Measurements from ENCODE around the gene SPTBN4.
"Not testable (repeated sequence)": the region's sequence is repeated elsewhere in the genome, so short reads cannot be mapped to it uniquely, and the experiment has no call there.

SPTBN4 gene

DNA sequence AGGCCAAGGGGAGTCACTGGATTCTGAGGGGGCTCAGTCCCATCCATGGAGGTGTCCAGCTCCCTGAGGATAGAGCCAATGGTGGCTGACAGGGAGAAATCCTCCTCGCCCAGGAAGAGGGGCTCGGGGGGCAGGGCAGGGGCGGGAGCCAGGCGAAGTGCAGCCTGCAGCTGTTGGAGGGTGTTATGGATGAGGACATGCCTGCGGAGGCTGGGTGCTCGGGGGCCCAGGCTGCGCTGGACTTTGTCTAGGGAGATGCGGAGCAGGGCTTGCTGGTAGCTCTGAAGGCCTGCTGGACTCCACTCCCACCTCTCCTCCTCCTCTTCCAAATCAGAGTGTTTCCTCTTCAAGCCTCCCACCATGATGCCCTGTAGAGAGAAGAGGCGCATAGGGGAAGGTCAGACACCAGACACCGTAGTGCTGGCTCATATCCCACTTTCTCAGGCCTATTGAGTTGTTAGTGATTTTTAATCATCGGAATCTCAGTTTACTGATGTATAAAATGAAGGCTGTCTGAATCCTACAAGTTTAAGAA lies 25.0 kb upstream of the SPTBN4 start:
- DNase-seq (ENCODE audit: low read depth in 2 of 2) = no peak

DNA sequence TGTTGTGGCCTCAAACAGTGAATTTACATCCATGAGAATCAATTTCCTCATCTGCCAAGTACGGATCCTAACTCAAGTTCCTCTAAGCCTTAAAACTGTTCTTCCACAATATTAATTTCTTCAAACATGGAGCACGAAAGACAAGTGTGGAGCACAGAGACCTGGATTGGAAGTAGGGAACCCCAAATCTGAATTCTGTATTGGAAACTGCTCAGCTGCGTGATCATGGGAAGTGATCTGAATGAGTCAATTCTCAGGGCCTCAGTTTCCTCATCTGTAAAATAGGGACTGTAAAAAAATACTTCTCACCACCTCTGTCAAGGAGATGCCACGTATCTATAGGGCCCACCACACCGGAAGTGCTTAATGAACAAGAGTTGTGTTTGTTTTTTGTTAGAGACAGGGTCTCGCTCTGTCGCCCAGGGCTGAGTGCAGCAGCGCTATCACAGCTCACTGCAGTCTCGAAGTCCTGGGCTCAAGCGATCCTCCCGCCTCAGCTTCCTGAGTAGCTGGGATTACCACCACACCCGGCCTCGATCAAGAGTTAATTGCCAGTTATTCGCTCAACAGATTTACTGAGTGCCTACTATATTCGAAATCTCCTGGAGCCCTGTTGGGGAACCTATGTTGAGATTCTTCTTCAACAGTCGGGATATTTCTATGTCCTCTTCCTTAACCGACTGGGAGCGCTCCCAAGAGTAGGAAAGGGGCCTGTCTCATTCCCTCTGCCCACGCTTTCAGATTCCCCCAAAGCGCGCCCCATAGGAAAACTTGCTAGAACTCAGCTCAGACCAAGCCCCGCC lies 24.3 kb upstream of the SPTBN4 start:
- DNase-seq (ENCODE audit: low read depth in 2 of 2) = no peak

DNA sequence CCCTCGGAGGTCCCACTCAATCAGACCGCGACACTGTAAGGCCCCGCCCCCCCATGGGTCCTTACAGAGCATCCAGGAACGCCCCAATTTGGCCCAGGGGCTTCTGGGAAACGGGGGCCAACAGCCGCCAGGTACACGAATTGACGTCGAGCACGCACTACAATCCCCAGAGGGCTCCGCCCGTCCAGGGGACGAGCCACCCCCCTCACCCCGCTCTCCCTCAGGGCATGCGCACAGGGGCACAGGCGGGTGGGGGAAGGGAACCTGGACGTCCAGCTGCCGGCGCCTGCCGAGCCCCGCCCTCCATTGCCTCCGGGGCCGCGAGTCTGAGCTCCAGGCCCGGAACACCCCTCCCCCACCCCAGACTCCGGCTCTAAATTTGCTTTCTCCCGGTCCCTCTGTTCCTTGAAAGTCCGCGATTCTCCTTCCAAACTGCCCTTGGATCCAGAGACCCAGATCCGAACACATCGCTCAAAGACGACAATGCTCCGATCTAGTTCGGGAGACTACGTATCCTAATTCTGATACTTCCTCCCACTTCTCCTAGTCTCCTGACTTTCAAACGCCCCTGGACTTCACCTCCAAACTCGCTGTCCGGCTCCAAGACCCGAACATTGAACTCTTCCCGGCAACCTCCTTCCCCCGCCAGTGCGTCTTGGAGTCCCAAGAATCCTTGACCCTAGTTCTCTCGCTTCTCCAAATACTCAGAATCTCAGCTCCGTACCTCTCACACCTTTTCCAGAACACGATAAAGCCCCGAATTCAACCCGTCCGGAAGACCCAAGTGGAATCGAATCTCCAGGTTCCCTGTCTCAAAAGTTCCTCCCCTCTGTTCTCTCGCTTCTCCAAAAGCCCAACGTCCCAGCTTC lies 23.4 kb upstream of the SPTBN4 start:
- DNase-seq (ENCODE audit: low read depth in 2 of 2) = peak; percentile 99

DNA sequence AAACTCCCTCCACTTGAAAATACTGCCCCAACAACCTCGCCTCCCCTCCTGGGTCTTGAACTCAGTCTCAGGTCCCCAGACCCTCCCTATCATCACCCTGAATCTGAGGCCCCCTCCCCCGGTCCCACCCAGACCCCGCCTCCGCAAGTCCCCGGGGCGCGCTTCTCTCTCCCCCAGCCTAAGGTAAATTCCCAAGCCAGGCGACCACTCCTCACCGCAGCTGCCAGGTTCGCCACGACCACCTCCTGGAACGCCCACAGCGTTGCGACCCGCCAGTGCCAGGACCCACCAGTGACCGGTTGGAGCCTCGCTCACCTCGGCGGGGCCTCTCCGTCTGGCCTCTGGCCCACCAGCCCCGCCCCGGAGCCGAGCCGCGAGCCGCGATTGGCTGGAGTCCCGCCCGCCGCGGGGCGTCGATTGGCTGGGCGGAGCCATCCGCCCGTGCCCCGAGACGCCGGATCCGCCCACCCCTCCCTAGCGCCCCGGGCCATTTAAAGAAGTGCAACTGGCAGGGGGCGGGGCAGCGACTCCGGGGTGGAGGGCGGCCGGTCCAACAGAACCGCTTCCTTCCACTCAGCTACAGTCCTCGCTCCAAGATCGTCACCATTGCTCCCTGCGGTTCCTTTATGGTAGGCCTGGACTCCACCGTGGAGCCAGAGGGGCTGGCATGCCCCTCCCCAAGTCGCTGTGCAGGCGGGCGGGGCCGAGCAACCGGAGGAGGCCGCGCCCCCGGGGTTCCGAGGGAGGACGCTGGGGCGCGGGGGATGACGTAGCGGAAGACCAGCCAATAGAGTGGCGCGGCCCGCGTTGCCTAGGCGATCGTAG lies 22.6 kb upstream of the SPTBN4 start, which contains the start of gene SERTAD3:
SERTAD3 (minus strand) TSS at position 336 of the 825 bp plus-strand sequence. CDS start 2,255 bp downstream, outside the sequence.
- DNase-seq (ENCODE audit: low read depth in 2 of 2) = peak; percentile 95 to 96

DNA sequence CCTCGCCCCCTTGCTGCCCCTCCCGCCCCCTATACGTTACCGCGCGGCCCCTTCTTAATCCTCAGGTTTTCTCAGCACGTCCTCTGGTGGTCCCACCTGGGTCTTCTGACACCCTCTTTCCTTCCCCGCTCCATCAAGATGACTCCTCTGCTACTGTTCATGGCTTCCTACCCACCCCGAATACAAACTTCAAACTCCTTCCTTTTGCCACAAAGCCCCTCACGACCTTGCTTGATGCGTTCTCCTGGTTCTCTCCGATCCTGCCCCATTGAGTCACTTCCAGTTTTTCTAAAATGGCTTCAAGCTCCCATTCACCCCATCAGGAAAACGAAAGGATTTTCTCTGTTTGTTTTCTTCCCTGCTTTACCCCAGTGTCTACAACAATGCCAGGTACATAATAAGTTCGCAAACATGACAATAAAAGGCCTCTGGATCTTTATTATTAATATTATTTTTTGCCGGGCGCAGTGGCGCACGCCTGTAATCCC lies 21.9 kb upstream of the SPTBN4 start:
- no peak for DNase-seq (ENCODE audit: low read depth in 2 of 2)

DNA sequence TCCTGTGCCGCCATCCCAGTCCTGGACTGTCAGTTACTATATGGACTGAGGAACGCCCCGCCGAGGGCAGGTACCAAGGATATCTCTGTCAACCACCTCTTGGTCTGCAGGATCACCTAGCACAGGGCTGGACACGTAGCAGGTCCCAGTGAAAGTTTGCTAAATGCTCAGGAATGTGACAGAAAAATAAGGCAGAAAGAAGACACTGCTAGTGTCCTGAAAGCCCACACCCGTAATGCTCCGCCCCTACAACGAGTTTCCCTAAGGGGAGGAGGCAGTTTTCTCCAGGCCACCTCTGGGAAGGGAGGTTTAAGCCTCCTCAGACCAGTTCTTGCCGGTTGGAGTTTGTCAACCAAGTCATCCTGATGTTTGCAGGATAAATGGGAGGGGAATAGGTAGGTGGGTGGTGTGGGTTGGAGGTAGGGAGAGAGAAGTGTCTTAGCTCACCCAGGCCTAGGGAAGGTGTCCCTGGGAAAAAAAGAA lies 21.0 kb upstream of the SPTBN4 start:
- no peak for DNase-seq (ENCODE audit: low read depth in 2 of 2)

- no peak for DNase-seq (ENCODE audit: low read depth in 2 of 2)
These were observed 20.5 kb upstream of the SPTBN4 start for GRCh38 chr19:40446263-40446784.

GRCh38 chr19:40449506-40449905 lies 17.3 kb upstream of the SPTBN4 start:
- no peak for DNase-seq (ENCODE audit: low read depth in 2 of 2)

DNA sequence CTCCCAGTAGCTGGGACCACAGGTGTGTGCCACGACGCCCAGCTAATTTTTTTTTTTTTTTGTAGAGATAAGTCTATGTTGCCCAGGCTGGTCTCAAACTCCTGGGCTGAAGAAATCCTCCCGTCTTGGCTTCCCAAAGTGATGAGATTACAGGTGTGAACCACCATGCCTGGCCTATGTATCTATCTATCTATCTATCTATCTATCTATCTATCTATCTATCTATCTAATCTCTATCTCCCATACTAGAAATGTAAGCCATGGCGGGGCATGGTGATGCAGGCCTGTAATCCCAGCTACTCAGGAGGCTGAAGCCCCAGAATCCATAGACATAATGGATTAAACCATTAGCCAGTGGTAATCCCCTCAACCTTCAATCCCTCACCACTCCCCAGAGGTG lies 16.1 kb upstream of the SPTBN4 start:
- no peak for DNase-seq (ENCODE audit: low read depth in 2 of 2)

GRCh38 chr19:40452016-40452415 lies 14.8 kb upstream of the SPTBN4 start:
- no peak for DNase-seq (ENCODE audit: low read depth in 2 of 2)

DNA sequence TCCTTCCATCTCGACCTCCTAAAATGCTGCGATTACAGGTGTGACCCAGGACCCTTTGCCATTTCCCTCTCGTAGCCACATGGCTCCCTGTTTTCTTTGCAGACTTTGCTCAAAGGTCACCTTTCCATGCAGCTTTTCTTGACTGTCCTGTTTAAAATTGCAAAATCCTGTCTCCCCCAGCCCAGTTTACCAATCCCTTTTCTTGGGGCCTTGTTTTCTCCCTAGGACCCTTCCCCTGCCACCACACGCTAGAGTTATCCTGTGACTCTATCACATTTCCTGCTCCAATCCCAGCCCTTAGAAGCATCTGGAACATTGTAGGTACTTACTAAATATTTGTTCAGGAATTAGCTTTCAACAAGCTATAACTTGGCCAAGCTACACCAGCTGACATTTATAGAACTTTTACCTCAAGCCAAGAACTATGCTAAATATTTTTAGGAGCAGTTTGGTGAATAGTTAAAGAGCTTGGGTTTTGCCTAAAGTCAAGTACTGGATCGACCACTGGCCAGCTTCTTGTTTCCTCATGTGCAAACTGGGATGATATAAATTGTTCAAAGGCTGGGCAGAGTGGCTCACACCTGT lies 13.6 kb upstream of the SPTBN4 start:
- no peak for DNase-seq (ENCODE audit: low read depth in 2 of 2)

DNA sequence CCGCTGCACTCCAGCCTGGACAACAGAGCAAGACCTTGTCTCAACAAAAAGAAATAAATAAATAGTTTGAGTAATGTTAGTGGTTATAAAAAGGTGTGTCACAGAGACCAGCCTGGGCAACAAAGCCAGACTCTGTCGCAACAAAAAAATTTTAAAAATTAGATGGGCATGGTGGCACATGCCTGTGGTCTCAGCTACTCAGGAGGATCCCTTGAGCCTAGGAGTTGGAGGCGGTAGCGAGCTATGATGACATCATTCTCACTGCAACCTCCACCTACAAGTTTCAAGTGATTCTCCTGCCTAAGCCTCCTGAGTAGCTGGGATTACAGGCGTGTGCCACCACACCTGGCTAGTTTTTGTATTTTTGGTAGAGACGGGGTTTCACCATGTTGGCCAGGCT lies 12.9 kb upstream of the SPTBN4 start:
- DNase-seq (ENCODE audit: low read depth in 2 of 2) = not testable (repeated sequence)

DNA sequence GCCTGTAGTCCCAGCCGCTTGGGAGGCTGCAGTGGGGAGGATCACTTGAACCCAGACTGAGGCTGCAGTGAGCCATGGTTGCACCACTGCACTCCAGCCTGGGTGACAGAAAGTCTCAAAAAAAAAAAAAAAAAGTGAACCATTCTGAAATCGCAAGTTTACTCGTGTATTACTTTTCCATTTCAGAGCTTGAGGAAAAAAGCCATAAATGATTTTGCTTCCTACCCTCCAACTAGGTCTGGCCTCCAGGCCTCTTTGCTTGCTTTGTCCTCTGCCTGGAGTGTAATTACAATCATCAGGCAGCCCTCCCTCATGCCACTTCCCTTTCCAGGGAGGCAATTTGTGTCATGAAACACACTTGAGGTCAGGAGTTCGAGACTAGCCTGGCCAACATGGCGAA lies 9.8 kb upstream of the SPTBN4 start:
- no peak for DNase-seq (ENCODE audit: low read depth in 2 of 2)

DNA sequence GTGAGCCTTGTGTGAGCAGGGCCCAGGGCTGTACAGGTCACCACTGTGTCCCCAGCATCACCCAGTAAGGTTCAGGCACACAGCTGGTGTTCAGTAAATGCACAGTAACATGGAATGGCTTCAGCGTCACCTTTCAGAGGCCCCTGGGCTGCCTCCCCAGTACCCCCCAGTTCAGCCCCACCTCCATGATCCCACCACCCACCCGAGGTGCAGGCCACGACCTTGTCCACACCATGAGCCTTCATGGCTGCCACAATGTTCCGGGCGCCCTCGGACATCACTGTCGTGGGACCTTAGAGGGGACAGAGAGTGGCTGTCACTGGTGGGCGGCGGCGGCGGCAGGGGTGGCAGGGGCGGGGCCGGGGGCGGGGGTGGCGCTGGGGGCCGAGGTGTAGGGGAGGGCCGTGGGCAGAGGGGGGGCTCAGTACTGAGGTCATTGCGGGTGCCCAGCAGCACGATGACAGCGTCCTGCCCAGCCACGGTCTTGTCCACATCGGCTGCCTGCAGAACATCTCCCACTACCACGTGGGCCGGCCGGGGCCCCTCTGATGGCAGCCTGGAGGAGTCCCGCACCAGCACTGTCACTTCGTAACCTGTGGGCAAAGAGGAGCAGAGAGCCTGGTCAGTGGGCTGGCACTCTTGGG lies 8.7 kb upstream of the SPTBN4 start:
- DNase-seq (ENCODE audit: low read depth in 2 of 2) = no peak

- no peak for DNase-seq (ENCODE audit: low read depth in 2 of 2)
These were observed 8.2 kb upstream of the SPTBN4 start for GRCh38 chr19:40458597-40458974.

DNA sequence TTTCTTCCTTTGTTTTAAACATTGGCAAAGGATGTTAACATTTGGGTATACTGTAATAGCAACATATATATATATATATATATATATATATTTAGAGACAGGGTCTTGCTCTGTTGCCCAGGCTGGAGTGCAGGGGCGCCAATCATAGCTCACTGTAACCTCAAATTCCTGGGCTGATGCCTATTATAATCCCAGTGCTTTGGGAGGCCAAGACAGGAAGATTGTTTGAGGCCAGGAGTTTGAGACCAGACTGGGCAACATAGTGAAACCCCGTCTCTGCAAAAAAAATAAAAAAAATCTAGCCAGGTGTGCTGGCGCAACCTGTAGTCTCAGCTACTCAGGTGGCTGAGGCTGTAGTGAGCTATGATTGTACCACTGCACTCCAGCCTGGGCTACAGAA lies 6.6 kb upstream of the SPTBN4 start:
- no peak for DNase-seq (ENCODE audit: low read depth in 2 of 2)

GRCh38 chr19:40461669-40462221 lies 5.1 kb upstream of the SPTBN4 start:
- DNase-seq (ENCODE audit: low read depth in 2 of 2) = no peak

DNA sequence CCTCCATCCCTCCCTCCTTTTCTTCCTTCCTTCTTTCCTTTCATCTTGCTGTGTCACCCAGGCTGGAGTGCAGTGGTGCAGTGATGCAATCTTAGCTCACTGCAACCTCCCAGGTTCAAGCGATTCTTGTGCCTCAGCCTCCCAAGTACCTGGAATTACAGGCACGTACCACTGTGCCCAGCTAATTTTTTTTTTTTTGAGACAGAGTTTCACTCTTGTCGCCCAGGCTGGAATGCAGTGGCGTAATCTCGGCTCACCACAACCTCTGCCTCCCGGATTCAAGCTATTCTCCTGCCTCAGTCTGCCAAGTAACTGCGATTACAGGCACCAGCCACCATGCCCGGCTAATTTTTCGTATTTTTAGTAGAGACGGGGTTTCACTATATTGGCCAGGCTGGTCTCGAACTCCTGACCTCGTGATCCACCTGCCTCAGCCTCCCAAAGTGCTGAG lies 3.2 kb upstream of the SPTBN4 start:
- not testable (repeated sequence) for DNase-seq (ENCODE audit: low read depth in 2 of 2)

DNA sequence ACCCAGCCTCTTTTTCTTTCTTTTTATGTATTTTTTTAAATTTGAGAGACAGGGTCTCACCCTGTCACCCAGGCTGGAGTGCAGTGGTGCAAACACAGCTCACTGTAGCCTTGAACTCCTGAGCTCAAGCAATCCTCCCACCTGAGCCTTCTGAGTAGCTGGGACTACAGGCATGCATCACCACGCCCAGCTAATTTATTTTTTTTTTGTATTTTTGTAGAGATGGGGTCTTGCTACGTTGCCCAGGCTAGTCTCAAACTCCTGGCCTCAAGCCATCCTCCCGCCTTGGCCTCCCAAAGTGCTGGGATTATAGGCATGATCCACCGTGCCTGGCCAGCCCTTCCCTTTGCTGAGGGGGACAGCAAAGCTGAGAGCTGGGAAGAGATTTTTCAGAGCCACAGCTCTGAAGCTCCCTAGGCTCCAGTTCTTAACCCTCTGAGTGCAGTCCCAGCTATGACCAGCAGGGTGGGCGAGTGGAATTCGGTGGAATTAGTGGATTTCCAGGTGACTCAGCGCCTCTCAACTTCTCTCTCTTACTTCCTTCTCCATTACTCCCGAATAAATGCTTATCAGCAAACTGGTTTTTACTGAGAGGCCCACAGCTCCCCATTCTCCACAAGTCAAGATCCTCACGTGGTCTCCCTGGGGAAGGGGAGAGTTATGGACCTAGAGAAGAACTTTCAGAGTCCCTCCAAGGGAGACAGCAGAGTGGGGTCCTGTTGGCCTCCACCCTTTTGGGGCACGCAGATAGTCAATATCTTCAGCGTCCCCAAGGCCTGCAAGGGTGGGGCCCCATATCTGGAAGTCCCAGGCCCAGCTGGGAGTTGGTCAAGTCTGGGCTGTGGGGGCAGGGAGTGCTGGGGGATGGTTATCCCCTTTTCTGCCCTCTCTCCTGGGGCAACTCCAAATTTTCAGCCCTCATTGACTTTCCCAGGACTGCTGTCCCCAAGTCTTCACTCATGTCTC lies 2.5 kb upstream of the SPTBN4 start:
- DNase-seq (ENCODE audit: low read depth in 2 of 2) = peak; percentile 34 to 49

Data from stimulated activated CD8-positive, alpha-beta memory T cell treated with anti-CD3 and anti-CD28 coated beads, Interleukin-15, amount 100 ng/mL, for 48 hours (primary cell).